ENCODE results near the gene SOWAHA.

GRCh38 chr5:132799392-132799791 lies 13.7 kb upstream of the SOWAHA start:
- no peak for TF ChIP-seq CTCF (IDR thresholded peaks at IDR 0.05; ENCODE audit: insufficient read depth, low read length, poor library complexity, severe bottlenecking)
- TF ChIP-seq EZH2phosphoT487 (conservative IDR thresholded peaks at IDR 0.05; ENCODE audit: low read length) = no peak
